Naive thymus-derived CD4-positive, alpha-beta T cell (primary cell): ENCODE measurements around the gene ABI3. TPM values are rescaled to one million over a fixed set of nuclear protein-coding genes. Genes with fewer than 3 reads are reported as not detected.

ENCODE experiments used
- ATAC-seq: fragments of 150-1000 bp; cut with Tn5 transposase; 2 replicates; pipeline ENCODE4 v1.10.0; 2021; ENCODE audit warnings: mild to moderate bottlenecking, moderate library complexity
- CTCF ChIA-PET: fragments of 350-600 bp; sonication (Branson Sonifier 250); formaldehyde crosslinking; loops from one replicate; lab custom pipeline; 2021; ENCODE audit warnings: antibody characterized with exemption; lab: Charles Lee
- POLR2A ChIA-PET: fragments of 350-600 bp; sonication (Branson Sonifier 250); formaldehyde crosslinking; loops from one replicate; lab custom pipeline; 2021; ENCODE audit warnings: antibody characterized with exemption, inconsistent platforms; lab: Charles Lee
- DNase-seq, 9 donors: peaks; one replicate each; pipeline versions ENCODE4 v3.0.0 to v3.0.0-alpha.2; 2020 to 2022; ENCODE audit warnings: mixed read lengths in 1 of 9
- H3K27ac ChIP-seq: one replicate; pipeline ENCODE4 v1.7.0; 2013; ENCODE audit warnings: mild to moderate bottlenecking, low read depth, low read length, moderate library complexity
- H3K27me3 ChIP-seq, 2 donors: one replicate each; pipeline ENCODE4 v1.7.0; 2013; ENCODE audit warnings: low read length in 2 of 2, mild to moderate bottlenecking in 2 of 2, moderate library complexity in 2 of 2; ENCODE audit not compliant: control insufficient read depth in 2 of 2, insufficient read depth in 2 of 2
- H3K36me3 ChIP-seq, 3 experiments: 1 replicate in 2 of 3; 2 replicates in 1 of 3; pipeline ENCODE4 v1.7.0; 2013; ENCODE audit warnings: low read length in 3 of 3, mild to moderate bottlenecking in 3 of 3, moderate library complexity in 1 of 3; ENCODE audit not compliant: insufficient read depth in 3 of 3, control insufficient read depth in 2 of 3
- H3K4me1 ChIP-seq, 2 donors: one replicate each; pipeline ENCODE4 v1.7.0; 2013; ENCODE audit warnings: low read length in 2 of 2, mild to moderate bottlenecking in 2 of 2, moderate library complexity in 1 of 2; ENCODE audit not compliant: control insufficient read depth in 2 of 2, insufficient read depth in 2 of 2
- H3K4me3 ChIP-seq: 2 replicates; pipeline ENCODE4 v1.7.0; 2013; ENCODE audit warnings: mild to moderate bottlenecking, low read length
- H3K9me3 ChIP-seq, 3 experiments: 1 replicate in 2 of 3; 2 replicates in 1 of 3; pipeline ENCODE4 v1.7.0; 2013; ENCODE audit warnings: low read length in 3 of 3; ENCODE audit not compliant: control insufficient read depth in 2 of 3
- H3K27ac Mint-ChIP-seq, 9 donors: one replicate each; pipeline ENCODE4 v1.8.0; 2020 to 2022; ENCODE audit warnings: mixed read lengths in 9 of 9, mild to moderate bottlenecking in 8 of 9, moderate library complexity in 5 of 9, inconsistent platforms in 2 of 9
- H3K27me3 Mint-ChIP-seq, 5 donors: one replicate each; pipeline ENCODE4 v1.8.0; 2021 to 2022; ENCODE audit warnings: mixed read lengths in 5 of 5, mild to moderate bottlenecking in 1 of 5
- H3K36me3 Mint-ChIP-seq, 5 donors: one replicate each; pipeline ENCODE4 v1.8.0; 2020 to 2022; ENCODE audit warnings: mixed read lengths in 5 of 5, mild to moderate bottlenecking in 3 of 5, inconsistent platforms in 1 of 5
- H3K4me1 Mint-ChIP-seq, 7 donors: one replicate each; pipeline ENCODE4 v1.8.0; 2020 to 2022; ENCODE audit warnings: mixed read lengths in 7 of 7, mild to moderate bottlenecking in 3 of 7, inconsistent platforms in 1 of 7
- H3K4me3 Mint-ChIP-seq, 10 donors: one replicate each; pipeline ENCODE4 v1.8.0; 2020 to 2022; ENCODE audit warnings: mild to moderate bottlenecking in 10 of 10, mixed read lengths in 10 of 10, moderate library complexity in 6 of 10, inconsistent platforms in 2 of 10
- H3K9me3 Mint-ChIP-seq, 11 donors: one replicate each; pipeline ENCODE4 v1.8.0; 2020 to 2022; ENCODE audit warnings: mixed read lengths in 11 of 11, mild to moderate bottlenecking in 4 of 11, inconsistent platforms in 1 of 11, moderate library complexity in 1 of 11
- intact Hi-C, 2 donors: fragments of 100-400 bp; cut with micrococcal nuclease; formaldehyde crosslinking; loops; one replicate each; pipeline ENCODE4 v1.15.1; 2023
- polyA plus RNA-seq, 2 donors: library from polyadenylated mRNA; unstranded; fragments of 300-500 nt; fragmentation: Illumina TruSeq; gene quantifications; one replicate each; pipeline ENCODE4 v1.2.3, GENCODE V29; 2021
- total RNA-seq, 6 experiments: library from RNA in 5 of 6; stranded (reverse) in 5 of 6; gene quantifications; 1 replicate in 5 of 6; 2 replicates in 1 of 6; pipeline ENCODE4 v1.2.3 and lab custom pipeline; 2021 to 2026

ABI3 gene
- total and polyA plus RNA-seq, 7 experiments from 2014 or later, result 8.2 to 57.8 (median 15.0) TPM

DNA sequence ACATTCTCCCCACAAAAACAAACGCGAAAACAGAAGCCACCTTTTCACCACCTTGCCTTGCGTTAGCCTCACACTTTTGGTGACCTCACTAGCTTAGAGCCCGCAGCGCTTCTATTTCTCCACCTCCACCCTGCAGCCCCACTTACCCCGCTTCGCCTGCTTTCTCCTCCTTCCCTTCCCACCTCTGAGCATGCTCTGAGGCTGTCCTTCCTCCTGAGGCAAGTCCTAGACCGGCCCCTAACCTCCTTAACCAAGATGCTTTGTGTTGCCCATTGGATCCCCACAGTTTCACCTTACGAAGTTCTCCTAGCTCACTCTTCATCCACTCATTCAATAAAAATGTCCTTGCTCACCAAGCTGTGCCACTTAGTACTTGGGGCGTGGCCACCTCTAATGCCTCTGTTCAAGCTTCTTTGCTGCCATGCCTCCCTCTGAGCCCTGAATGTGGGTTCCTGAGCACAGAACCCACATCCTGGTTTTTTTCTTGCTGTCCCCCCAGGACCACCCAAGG, 1.4 kb upstream of the ABI3 start:
- Histone ChIP-seq H3K9me3 (no peaks in the 10 kb centered on the region), H3K4me1 (peaks cover 43 to 49% of the 10 kb centered on the region in 2 donors), H3K27me3 (no peaks in the 10 kb centered on the region), H3K36me3 (no peaks in the 10 kb centered on the region), H3K4me3 (peak overlapping the region; percentile 84), H3K27ac (peak overlapping the region; percentile 82)
- ChIA-PET POLR2A (interaction anchor here (0.6 to 17.4 kb wide), 6 partner anchors 9 to 148 kb away, joined by 3 to 237 read pairs (median 6); no protein-coding TSS in a partner anchor), CTCF (interaction anchor here (1.1 to 3.1 kb wide), 5 partner anchors 8 to 29 kb away, joined by 4 to 11 read pairs (median 5); no protein-coding TSS in a partner anchor)
- Mint-ChIP-seq H3K9me3 (no peaks in the 10 kb centered on the region), H3K4me1 (peaks cover 53 to 70% (median 63%) of the 10 kb centered on the region in 7 donors), H3K27ac (peak overlapping the region; percentile 80 to 95 (median 89)), H3K27me3 (no peaks in the 10 kb centered on the region), H3K4me3 (peak overlapping the region; percentile 72 to 96 (median 93)), H3K36me3 (peaks cover 0 to 43% (median 0%) of the 10 kb centered on the region in 5 donors)
- peak in 1 of 9 donors; percentile 29 for DNase-seq
- ATAC-seq, result peak; percentile 53
- intact Hi-C loops, result no loop called here

DNA sequence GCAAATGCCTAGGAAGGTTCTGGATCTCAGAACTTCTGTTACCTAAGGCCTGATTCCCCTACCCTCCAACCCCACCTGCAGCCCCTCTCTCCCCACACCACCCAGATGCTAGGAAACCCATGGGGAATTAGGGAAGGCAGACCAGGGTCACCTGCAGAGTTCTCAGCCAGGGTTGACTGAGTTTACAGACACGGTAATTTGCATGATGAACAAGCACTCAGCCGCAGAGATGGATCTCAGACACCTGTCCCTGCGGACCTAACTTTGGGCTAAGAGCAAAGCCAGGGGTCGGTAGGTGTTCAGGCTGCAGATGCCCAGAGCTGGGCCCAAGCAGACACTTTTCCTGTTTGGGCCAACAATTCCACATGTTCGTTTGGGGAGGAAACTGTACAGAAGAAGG, 2.9 kb downstream of the ABI3 start:
- peak overlapping the region; percentile 58 to 92 (median 86) for H3K27ac Mint-ChIP-seq
- peak overlapping the region; percentile 25 for H3K4me3 ChIP-seq
- peaks cover 0 to 55% (median 4%) of the 10 kb centered on the region in 5 donors for H3K36me3 Mint-ChIP-seq
- CTCF ChIA-PET, result interaction anchor here (1.8 kb wide), 1 partner anchor 14 kb away, joined by 12 read pairs; no protein-coding TSS in a partner anchor
- peaks cover 79 to 94% (median 87%) of the 10 kb centered on the region in 7 donors for H3K4me1 Mint-ChIP-seq
- DNase-seq (no peak), ATAC-seq (no peak)
- peak overlapping the region in 9 of 10 donors; percentile 39 to 96 (median 92) for H3K4me3 Mint-ChIP-seq
- POLR2A ChIA-PET, result interaction anchor here (17.4 kb wide), 1 partner anchor 17 kb away, joined by 237 read pairs; no protein-coding TSS in a partner anchor
- no peaks in the 10 kb centered on the region for H3K27me3 Mint-ChIP-seq
- H3K27me3 ChIP-seq, result no peaks in the 10 kb centered on the region
- no peaks in the 10 kb centered on the region for H3K9me3 Mint-ChIP-seq
- no peaks in the 10 kb centered on the region for H3K9me3 ChIP-seq
- no peaks in the 10 kb centered on the region for H3K36me3 ChIP-seq
- H3K4me1 ChIP-seq, result peaks cover 72 to 85% of the 10 kb centered on the region in 2 donors
- intact Hi-C loops, result no loop called here
- peak overlapping the region; percentile 40 for H3K27ac ChIP-seq

DNA sequence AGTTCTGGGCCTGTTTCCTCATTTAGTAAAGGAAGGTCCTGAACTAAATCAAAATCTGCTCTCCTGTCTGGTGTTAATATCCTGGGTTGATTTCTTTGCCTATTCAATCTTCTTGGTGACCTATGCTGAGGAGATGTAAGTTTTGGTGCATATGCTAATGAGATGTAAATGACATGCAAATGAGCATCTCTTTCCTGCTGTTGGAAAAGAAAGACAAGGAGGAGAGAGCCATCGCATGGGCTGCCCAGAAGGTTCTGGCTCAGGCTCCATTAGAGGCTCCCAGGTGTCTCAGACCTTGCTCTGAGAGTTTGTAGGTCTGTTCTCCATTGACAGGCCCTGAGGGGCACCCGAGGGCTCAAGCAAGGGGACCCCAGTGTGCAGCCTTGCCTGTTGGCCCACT, 3.3 kb downstream of the ABI3 start:
- Histone ChIP-seq H3K4me1 (peaks cover 72 to 85% of the 10 kb centered on the region in 2 donors), H3K4me3 (no peak overlapping the region), H3K9me3 (no peaks in the 10 kb centered on the region), H3K27ac (peak overlapping the region; percentile 40), H3K27me3 (no peaks in the 10 kb centered on the region), H3K36me3 (no peaks in the 10 kb centered on the region)
- intact Hi-C loops, result no loop called here
- no peaks in the 10 kb centered on the region for H3K27me3 Mint-ChIP-seq
- ChIA-PET POLR2A (interaction anchor here (17.4 kb wide), 1 partner anchor 17 kb away, joined by 237 read pairs; no protein-coding TSS in a partner anchor), CTCF (no interaction called here)
- DNase-seq (no peak), ATAC-seq (no peak)
- peaks cover 80 to 94% (median 87%) of the 10 kb centered on the region in 7 donors for H3K4me1 Mint-ChIP-seq
- peaks cover 0 to 57% (median 4%) of the 10 kb centered on the region in 5 donors for H3K36me3 Mint-ChIP-seq
- H3K9me3 Mint-ChIP-seq, result no peaks in the 10 kb centered on the region
- peak overlapping the region in 8 of 10 donors; percentile 26 to 96 (median 83) for H3K4me3 Mint-ChIP-seq
- H3K27ac Mint-ChIP-seq, result peak overlapping the region; percentile 58 to 92 (median 86)

DNA sequence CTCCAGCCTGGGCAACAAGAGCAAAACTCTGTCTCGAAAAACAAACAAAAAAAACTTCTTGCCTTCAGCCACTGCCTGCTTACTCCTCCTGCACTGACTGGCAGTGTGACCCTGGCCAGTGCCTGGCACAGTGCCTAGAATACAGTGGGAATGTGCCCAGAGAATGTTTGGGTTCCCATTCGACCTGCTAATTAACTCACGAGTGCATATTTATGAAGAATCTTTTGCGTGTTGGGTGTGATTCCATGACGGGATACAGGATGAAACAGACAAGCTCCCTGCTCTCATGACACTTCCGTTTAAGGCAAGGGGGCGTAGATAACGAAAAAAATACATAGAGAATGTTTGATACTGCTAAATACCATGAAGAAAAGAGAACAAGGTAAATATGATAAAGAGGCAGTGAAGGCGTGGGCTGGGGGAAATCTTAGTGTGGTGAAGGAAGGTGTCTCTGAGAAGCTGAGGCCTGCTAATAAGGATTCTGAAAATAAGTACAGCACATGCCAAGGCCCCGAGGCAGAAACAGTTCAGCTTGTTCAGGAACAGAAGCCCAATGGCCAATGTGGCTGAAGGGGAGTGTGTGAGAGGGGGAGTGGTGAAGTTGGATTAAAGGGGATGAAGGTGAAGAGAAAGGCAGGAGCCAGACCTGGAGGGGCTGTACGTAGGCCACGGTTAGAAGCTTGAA, 4.3 kb downstream of the ABI3 start:
- Mint-ChIP-seq H3K27ac (peak overlapping the region; percentile 23 to 93 (median 86)), H3K27me3 (no peaks in the 10 kb centered on the region), H3K4me1 (peaks cover 73 to 94% (median 85%) of the 10 kb centered on the region in 7 donors), H3K9me3 (no peaks in the 10 kb centered on the region), H3K36me3 (peaks cover 0 to 62% (median 4%) of the 10 kb centered on the region in 5 donors), H3K4me3 (peak overlapping the region; percentile 38 to 96 (median 66))
- ChIA-PET CTCF (interaction anchor here (1.2 to 1.5 kb wide), 2 partner anchors 13 to 24 kb away, joined by 3 to 6 read pairs; no protein-coding TSS in a partner anchor), POLR2A (interaction anchor here (0.7 to 17.4 kb wide), 3 partner anchors 10 to 18 kb away, joined by 3 to 237 read pairs (median 4); partner anchors contain the start of gene PHOSPHO1)
- no peaks in the 10 kb centered on the region for H3K9me3 ChIP-seq
- H3K27me3 ChIP-seq, result no peaks in the 10 kb centered on the region
- H3K27ac ChIP-seq, result peak overlapping the region; percentile 38
- DNase-seq (no peak), ATAC-seq (no peak)
- intact Hi-C loops, result no loop called here
- no peak overlapping the region for H3K4me3 ChIP-seq
- H3K4me1 ChIP-seq, result peaks cover 72 to 85% of the 10 kb centered on the region in 2 donors
- no peaks in the 10 kb centered on the region for H3K36me3 ChIP-seq

DNA sequence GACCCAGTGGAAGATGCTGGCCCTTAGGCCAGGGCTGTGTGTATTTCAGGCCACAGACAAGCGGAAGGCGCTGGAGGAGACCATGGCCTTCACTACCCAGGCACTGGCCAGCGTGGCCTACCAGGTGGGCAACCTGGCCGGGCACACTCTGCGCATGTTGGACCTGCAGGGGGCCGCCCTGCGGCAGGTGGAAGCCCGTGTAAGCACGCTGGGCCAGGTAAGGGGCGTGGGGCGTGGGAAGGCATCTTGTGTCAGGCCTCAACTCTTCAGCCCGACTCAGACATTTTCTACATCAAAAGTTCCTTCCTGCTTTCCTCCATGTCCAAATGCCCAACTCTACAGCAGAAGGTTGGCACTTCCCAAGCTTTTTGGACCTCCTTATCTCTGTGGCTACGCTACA, 6.0 kb downstream of the ABI3 start:
- Histone ChIP-seq H3K36me3 (peaks cover 0 to 4% (median 0%) of the 10 kb centered on the region in 3 experiments), H3K9me3 (no peaks in the 10 kb centered on the region), H3K27ac (peak overlapping the region; percentile 51), H3K4me3 (peak overlapping the region; percentile 16), H3K4me1 (peaks cover 76% of the 10 kb centered on the region in 2 donors), H3K27me3 (no peaks in the 10 kb centered on the region)
- POLR2A ChIA-PET, result interaction anchor here (0.9 to 17.4 kb wide), 2 partner anchors 8 to 20 kb away, joined by 4 to 237 read pairs; no protein-coding TSS in a partner anchor
- peaks cover 64 to 81% (median 73%) of the 10 kb centered on the region in 7 donors for H3K4me1 Mint-ChIP-seq
- no peaks in the 10 kb centered on the region for H3K27me3 Mint-ChIP-seq
- no peaks in the 10 kb centered on the region for H3K9me3 Mint-ChIP-seq
- CTCF ChIA-PET, result interaction anchor here (0.6 to 2.5 kb wide), 3 partner anchors 11 to 25 kb away, joined by 4 to 14 read pairs (median 4); no protein-coding TSS in a partner anchor
- intact Hi-C loops, result no loop called here
- no peak for DNase-seq
- peaks cover 0 to 59% (median 4%) of the 10 kb centered on the region in 5 donors for H3K36me3 Mint-ChIP-seq
- no peak for ATAC-seq
- H3K27ac Mint-ChIP-seq, result peak overlapping the region; percentile 65 to 98 (median 88)
- H3K4me3 Mint-ChIP-seq, result peak overlapping the region; percentile 58 to 94 (median 80)

DNA sequence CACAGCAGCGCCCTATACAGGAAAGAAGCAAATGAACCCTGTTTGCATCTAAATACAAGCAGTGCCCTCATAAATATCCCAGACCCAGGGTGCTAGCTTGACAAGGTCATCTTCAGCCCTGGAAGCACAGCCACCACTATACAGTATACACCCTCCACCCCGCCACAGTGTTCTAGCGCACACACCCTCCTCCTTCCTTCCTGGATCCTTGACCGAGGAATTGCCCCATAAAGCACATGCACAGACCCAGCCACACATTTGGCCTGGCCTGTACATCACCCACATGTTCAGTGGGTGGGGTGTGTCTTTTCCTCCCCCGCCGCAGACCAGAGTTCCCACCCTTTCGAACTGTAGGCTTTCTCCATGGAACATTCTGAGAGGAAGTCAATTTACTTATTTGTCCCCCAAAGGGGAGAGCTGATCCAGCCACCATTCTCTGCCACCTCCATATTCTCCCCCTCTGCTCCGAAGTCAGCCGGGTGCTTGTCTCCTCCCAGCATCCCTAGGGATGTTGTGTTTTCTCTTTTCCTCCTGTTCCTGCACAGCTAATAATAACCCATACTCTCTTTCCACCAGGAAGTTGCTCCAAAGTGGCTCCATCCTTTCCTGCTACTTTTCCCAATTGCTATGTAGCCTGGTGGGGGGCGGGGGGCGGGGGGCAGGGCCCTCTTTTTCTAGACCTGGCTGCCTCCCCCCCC, 6.6 kb downstream of the ABI3 start:
- Histone ChIP-seq H3K4me3 (no peak overlapping the region), H3K27ac (peak overlapping the region; percentile 7), H3K4me1 (peaks cover 71 to 75% of the 10 kb centered on the region in 2 donors), H3K27me3 (no peaks in the 10 kb centered on the region), H3K9me3 (no peaks in the 10 kb centered on the region), H3K36me3 (peaks cover 0 to 7% (median 2%) of the 10 kb centered on the region in 3 experiments)
- H3K27ac Mint-ChIP-seq, result peak overlapping the region; percentile 65 to 98 (median 88)
- H3K9me3 Mint-ChIP-seq, result no peaks in the 10 kb centered on the region
- ATAC-seq (no peak), DNase-seq (no peak)
- H3K4me1 Mint-ChIP-seq, result peaks cover 62 to 77% (median 71%) of the 10 kb centered on the region in 7 donors
- H3K4me3 Mint-ChIP-seq, result peak overlapping the region; percentile 67 to 94 (median 81)
- peaks cover 0 to 60% (median 4%) of the 10 kb centered on the region in 5 donors for H3K36me3 Mint-ChIP-seq
- intact Hi-C loops, result no loop called here
- POLR2A ChIA-PET, result interaction anchor here (0.9 to 17.4 kb wide), 3 partner anchors 7 to 20 kb away, joined by 4 to 237 read pairs (median 7); no protein-coding TSS in a partner anchor
- CTCF ChIA-PET, result interaction anchor here (0.6 to 2.5 kb wide), 5 partner anchors 8 to 26 kb away, joined by 3 to 14 read pairs (median 4); no protein-coding TSS in a partner anchor
- no peaks in the 10 kb centered on the region for H3K27me3 Mint-ChIP-seq
